Measurements from ENCODE around the gene RSPO3.
"Not testable (repeated sequence)": the region's sequence is repeated elsewhere in the genome, so short reads cannot be mapped to it uniquely, and the experiment has no call there.

RSPO3 gene

GRCh38 chr6:127092466-127092865, 26.0 kb upstream of the RSPO3 start:
- no peak overlapping the region for H3K4me3 ChIP-seq (ENCODE audit: low read depth, low read length)
- DNase-seq (ENCODE audit: low read depth) = no peak
- in situ Hi-C loops (cut with HindIII; ENCODE audit: low sequenced_read_pairs) = no loop called here
- TF ChIP-seq CTCF (IDR thresholded peaks at IDR 0.05; ENCODE audit: low read depth, low read length, missing control alignments) = no peak

GRCh38 chr6:127094791-127095190, 23.7 kb upstream of the RSPO3 start:
- in situ Hi-C loops (cut with HindIII; ENCODE audit: low sequenced_read_pairs) = no loop called here
- no peak for TF ChIP-seq CTCF (IDR thresholded peaks at IDR 0.05; ENCODE audit: low read depth, low read length, missing control alignments)
- no peak overlapping the region for H3K4me3 ChIP-seq (ENCODE audit: low read depth, low read length)
- no peak for DNase-seq (ENCODE audit: low read depth)

DNA sequence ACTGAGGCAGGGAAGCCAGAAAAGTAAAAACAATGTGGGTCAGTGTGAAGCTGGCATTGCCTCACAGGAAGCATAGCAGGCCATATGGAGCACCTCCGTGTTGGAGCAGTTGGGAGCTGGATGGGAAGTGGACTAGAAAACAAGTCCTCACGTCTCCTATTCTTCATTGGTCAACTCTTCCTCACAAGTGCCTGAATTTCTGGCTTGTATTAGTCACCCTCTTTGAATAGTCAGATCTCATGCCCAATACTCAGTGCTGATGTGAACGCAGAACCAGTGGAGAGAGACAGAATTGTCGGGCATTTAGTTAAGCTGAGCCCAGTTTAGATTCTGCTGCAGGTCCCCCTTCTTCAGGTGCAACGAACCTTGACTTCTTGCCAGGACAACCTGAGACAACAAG, 22.3 kb upstream of the RSPO3 start:
- TF ChIP-seq CTCF (IDR thresholded peaks at IDR 0.05; ENCODE audit: low read depth, low read length, missing control alignments) = no peak
- in situ Hi-C loops (cut with HindIII; ENCODE audit: low sequenced_read_pairs) = no loop called here
- DNase-seq (ENCODE audit: low read depth) = no peak
- no peak overlapping the region for H3K4me3 ChIP-seq (ENCODE audit: low read depth, low read length)

GRCh38 chr6:127097442-127097841, 21.0 kb upstream of the RSPO3 start:
- DNase-seq (ENCODE audit: low read depth); H3K4me3 ChIP-seq (ENCODE audit: low read depth, low read length); in situ Hi-C loops (cut with HindIII; ENCODE audit: low sequenced_read_pairs): not testable (repeated sequence)

GRCh38 chr6:127100510-127101140, 17.8 kb upstream of the RSPO3 start:
- in situ Hi-C loops (cut with HindIII; ENCODE audit: low sequenced_read_pairs) = no loop called here
- H3K4me3 ChIP-seq (ENCODE audit: low read depth, low read length) = no peak overlapping the region
- no peak for DNase-seq (ENCODE audit: low read depth)
- TF ChIP-seq CTCF (IDR thresholded peaks at IDR 0.05; ENCODE audit: low read depth, low read length, missing control alignments) = peak; percentile 17

DNA sequence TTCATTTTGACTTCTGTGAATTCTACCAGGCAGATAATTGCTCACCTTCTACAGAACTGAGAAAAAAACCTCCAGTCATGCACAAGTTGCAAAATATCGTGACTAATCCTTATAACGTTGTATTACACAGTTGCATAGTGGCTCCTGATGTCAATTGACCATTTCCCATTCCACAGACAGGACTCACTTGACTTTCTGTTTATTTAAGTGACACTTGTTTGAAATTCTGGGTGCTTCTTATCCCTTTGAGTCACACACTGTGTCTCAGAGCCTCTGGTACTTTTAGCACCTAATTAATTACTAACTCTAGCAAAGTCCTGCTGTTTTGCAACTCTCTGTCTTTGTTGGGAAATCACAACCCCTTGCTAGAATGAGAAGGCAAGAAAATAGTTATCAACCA, 16.2 kb upstream of the RSPO3 start:
- H3K4me3 ChIP-seq (ENCODE audit: low read depth, low read length) = no peak overlapping the region
- TF ChIP-seq CTCF (IDR thresholded peaks at IDR 0.05; ENCODE audit: low read depth, low read length, missing control alignments) = no peak
- in situ Hi-C loops (cut with HindIII; ENCODE audit: low sequenced_read_pairs) = no loop called here
- DNase-seq (ENCODE audit: low read depth) = no peak

GRCh38 chr6:127102859-127103258, 15.6 kb upstream of the RSPO3 start:
- DNase-seq (ENCODE audit: low read depth) = no peak
- in situ Hi-C loops (cut with HindIII; ENCODE audit: low sequenced_read_pairs) = no loop called here
- H3K4me3 ChIP-seq (ENCODE audit: low read depth, low read length) = no peak overlapping the region
- no peak for TF ChIP-seq CTCF (IDR thresholded peaks at IDR 0.05; ENCODE audit: low read depth, low read length, missing control alignments)
